HG03066 (cell line): ENCODE data around the gene FAM168A.
"Not testable (repeated sequence)": the region's sequence is repeated elsewhere in the genome, so short reads cannot be mapped to it uniquely, and the experiment has no call there.

Source experiments
- ATAC-seq: cut with Tn5 transposase; IDR thresholded peaks from one replicate; pipeline ENCODE4 v1.9.1; 2021; ENCODE audit warnings: low read depth; ENCODE audit not compliant: unreplicated experiment

FAM168A gene

GRCh38 chr11:73436859-73437258 lies 161.1 kb downstream of the FAM168A start:
- ATAC-seq, result not testable (repeated sequence)

- ATAC-seq, result no peak
Observed at GRCh38 chr11:73431396-73431795, 166.5 kb downstream of the FAM168A start.

GRCh38 chr11:73430326-73430725 lies 167.6 kb downstream of the FAM168A start:
- ATAC-seq, result no peak

GRCh38 chr11:73429121-73429750 lies 168.7 kb downstream of the FAM168A start:
- no peak for ATAC-seq

GRCh38 chr11:73428699-73429098 lies 169.2 kb downstream of the FAM168A start:
- no peak for ATAC-seq

- no peak for ATAC-seq
Observed at GRCh38 chr11:73428227-73428626, 169.7 kb downstream of the FAM168A start.

- ATAC-seq, result no peak
Observed at GRCh38 chr11:73426219-73426850, 171.6 kb downstream of the FAM168A start.

GRCh38 chr11:73425108-73425507 lies 172.8 kb downstream of the FAM168A start:
- ATAC-seq, result no peak

- no peak for ATAC-seq
Observed at GRCh38 chr11:73423506-73423905, 174.4 kb downstream of the FAM168A start.

- no peak for ATAC-seq
Observed at GRCh38 chr11:73422886-73423285, 175.0 kb downstream of the FAM168A start.

- no peak for ATAC-seq
Observed at GRCh38 chr11:73420136-73420535, 177.8 kb downstream of the FAM168A start.

- no peak for ATAC-seq
Observed at GRCh38 chr11:73416786-73417185, 181.1 kb downstream of the FAM168A start.

GRCh38 chr11:73415854-73416615 lies 181.9 kb downstream of the FAM168A start:
- ATAC-seq, result no peak

GRCh38 chr11:73414977-73415651 lies 182.8 kb downstream of the FAM168A start:
- no peak for ATAC-seq

- ATAC-seq, result no peak
Observed at GRCh38 chr11:73413256-73413655, 184.7 kb downstream of the FAM168A start.

- no peak for ATAC-seq
Observed at GRCh38 chr11:73412308-73412707, 185.6 kb downstream of the FAM168A start.

GRCh38 chr11:73411031-73411430 lies 186.9 kb downstream of the FAM168A start:
- no peak for ATAC-seq

GRCh38 chr11:73410627-73411026 lies 187.3 kb downstream of the FAM168A start:
- no peak for ATAC-seq

- ATAC-seq, result no peak
Observed at GRCh38 chr11:73409431-73409830, 188.5 kb downstream of the FAM168A start.

- ATAC-seq, result no peak
Observed at GRCh38 chr11:73406619-73407018, 191.3 kb downstream of the FAM168A start.

GRCh38 chr11:73406131-73406530 lies 191.8 kb downstream of the FAM168A start:
- ATAC-seq, result no peak
